GM21723 (cell line): Measurements from ENCODE around the gene NECAB3.

Source experiments
- ATAC-seq: cut with Tn5 transposase; IDR thresholded peaks from one replicate; pipeline ENCODE4 v1.9.1; 2021; ENCODE audit warnings: mild to moderate bottlenecking, moderate library complexity; ENCODE audit not compliant: unreplicated experiment

The NECAB3 gene

DNA sequence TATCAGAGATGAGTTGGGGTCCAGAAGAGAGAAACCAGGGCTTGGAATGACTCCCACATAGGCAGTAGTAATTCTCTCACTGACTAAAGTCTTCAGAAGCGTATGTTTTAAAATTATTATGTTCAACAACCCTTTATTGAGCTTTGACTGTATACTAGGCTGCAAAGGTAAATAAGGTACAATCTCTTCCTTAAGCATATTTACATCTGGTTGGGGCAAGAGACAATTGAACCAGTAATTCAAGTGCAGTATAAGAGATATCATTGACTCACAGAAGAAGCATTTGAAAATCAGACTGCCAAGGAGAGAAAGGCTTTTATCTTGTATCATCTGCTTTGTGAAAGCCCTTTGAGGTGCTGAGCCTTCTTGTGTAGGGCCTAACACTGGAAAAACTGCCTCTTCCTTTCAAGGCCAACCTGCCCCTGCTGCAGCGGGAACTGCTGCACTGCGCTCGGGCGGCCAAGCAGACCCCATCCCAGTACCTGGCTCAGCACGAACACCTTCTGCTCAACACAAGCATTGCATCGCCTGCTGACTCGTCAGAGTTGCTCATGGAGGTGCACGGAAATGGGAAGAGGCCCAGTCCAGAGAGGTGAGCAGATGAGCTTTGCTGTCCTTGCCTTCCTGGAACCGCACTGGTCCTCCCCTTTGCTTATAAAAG, 51.4 kb downstream of the NECAB3 start:
- ATAC-seq: no peak

DNA sequence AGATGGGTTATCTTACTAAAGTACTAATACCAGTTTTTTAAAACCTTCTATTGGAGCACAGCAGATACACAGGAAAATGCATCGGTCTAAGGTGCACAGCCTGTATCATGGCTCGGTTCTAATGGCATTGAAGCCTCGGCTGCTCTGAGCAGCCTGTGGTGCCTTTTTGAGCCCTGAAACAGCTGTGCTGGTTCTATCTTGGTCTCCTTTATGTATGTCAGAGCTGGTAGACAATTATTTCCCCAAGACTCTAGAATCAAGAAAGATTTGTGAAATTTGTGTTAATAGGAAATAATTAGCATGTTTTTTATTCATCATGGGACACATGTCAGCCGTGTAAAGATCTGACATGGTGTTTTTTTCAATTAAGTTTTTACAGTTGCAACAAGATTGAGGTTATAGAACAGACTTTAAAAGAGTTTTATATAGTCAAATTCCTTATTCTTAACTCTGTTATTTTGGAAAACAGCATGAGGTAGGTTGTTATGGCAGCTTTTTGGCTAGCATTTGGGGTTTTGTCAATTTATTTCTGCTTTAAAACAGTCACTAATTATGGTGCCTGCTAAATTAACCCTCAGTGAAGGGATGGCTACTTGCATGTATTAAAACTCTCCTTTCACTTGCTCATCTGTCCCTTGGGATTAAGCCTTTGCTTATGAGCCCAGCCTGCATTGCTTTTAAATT, 52.4 kb downstream of the NECAB3 start:
- no peak for ATAC-seq

DNA sequence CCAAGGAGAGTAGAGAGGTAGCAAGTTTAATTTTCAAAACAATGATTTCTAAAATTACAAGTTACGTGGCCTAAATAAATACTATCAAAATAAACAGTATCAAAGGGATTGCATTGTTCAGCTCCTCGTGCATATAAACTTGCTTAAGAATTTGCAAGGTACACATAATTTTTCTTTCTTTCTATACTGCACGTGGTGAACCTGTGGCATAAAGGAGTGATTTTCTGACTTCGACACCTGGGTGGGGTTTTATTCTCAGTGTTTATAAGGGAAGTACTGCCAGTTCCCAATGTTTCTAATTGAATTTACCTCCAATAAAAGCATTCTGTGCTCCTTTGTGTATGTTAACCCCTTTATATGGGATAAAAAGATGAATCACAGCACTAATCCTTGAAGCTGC, 62.2 kb downstream of the NECAB3 start:
- no peak for ATAC-seq

DNA sequence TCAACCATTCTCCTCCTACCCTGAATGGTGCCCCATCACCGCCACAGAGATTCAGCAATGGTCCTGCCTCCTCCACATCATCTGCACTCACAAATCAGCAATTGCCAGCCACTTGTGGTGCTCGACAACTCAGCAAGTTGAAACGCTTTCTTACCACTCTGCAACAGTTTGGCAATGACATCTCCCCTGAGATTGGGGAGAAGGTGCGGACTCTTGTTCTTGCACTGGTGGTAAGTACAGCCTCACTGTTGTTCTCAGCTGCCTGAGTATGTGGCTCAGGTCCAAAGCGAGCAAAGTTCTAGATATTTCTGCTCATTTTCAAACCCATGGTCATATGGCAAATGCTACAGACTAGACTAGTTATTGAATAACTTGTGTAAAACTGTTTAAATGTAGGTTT, 63.1 kb downstream of the NECAB3 start:
- no peak for ATAC-seq

DNA sequence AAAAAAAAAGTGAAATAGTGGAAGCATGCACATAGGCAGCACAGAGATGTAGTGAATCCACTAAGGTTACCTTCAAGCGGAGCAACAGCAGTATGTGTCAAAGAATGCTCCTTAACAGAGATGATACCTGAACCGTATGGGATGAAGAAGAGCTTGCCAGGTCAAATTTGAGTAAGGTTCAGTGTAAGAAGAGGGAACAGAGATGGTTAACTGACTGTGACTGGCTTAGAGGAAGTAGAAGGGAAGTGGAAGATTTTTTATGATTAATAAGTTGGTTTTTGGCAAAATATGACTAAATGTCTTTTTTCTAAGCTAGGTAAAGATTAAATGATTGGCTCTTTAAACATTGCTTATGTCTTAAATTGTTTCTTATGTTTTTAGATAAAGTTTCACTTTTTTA, 64.7 kb downstream of the NECAB3 start:
- ATAC-seq: no peak
